Activated naive CD8-positive, alpha-beta T cell (primary cell): ENCODE measurements around the gene IL11RA.
A peak's percentile ranks its signal among the peaks of the same experiment; 100 is the strongest.

Source experiments
- H3K27ac Mint-ChIP-seq: one replicate; pipeline ENCODE4 v1.8.0; 2021; ENCODE audit warnings: mixed read lengths
- H3K27me3 Mint-ChIP-seq: one replicate; pipeline ENCODE4 v1.8.0; 2021; ENCODE audit warnings: mixed read lengths
- H3K36me3 Mint-ChIP-seq: one replicate; pipeline ENCODE4 v1.8.0; 2021; ENCODE audit warnings: mixed read lengths
- H3K4me1 Mint-ChIP-seq: one replicate; pipeline ENCODE4 v1.8.0; 2021; ENCODE audit warnings: low read depth, mixed read lengths
- H3K4me3 Mint-ChIP-seq: one replicate; pipeline ENCODE4 v1.8.0; 2021; ENCODE audit warnings: mild to moderate bottlenecking, mixed read lengths
- H3K9me3 Mint-ChIP-seq: one replicate; pipeline ENCODE4 v1.8.0; 2021; ENCODE audit warnings: low read depth, mixed read lengths

Gene IL11RA

GRCh38 chr9:34658461-34658860 lies 6.5 kb downstream of the IL11RA start:
- Mint-ChIP-seq H3K9me3 (no peaks in the 10 kb centered on the region), H3K4me3 (no peak overlapping the region), H3K27me3 (no peaks in the 10 kb centered on the region), H3K4me1 (peaks cover 32% of the 10 kb centered on the region), H3K36me3 (peaks cover 6% of the 10 kb centered on the region), H3K27ac (no peak overlapping the region)

- Mint-ChIP-seq H3K9me3 (no peaks in the 10 kb centered on the region), H3K36me3 (peaks cover 6% of the 10 kb centered on the region), H3K27me3 (no peaks in the 10 kb centered on the region), H3K4me1 (peaks cover 42% of the 10 kb centered on the region), H3K27ac (no peak overlapping the region), H3K4me3 (no peak overlapping the region)
These were observed 7.7 kb downstream of the IL11RA start for GRCh38 chr9:34659592-34660253.

DNA sequence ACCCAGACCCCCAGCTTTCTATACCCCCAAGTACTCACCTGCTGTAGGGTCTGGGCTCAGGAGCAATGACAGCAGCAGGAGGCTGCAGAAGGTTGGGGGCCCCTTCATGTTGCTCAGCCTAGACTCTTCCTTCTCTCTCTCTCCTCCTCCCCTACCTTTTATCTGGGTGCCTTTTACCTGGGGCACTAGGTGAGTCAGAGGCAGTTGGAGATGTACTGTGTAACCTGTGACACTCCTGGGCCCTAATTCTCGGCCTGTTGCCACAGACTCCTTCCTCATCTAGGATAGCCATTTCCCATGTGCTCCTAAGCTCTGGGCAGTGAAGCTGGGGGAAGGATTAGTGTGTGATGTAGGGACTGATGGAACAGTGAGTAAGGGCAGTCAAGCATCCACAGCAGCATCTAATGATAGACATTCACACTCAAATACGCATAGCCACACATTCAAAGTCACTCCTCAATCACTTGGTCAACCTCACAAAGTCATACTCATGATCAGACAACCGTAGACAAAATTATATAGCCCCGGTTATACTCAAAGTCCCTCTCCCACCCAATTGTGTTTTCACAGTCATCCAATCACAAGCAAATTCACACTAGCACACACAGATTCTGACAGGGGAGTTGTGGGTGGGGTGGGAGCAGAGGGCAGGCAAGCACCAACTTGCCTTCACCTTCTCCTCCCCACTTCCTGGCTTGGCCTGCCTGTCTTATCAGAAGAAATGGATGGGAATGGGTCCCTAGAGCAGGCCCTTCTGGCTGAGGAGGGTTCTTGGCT lies 10.7 kb downstream of the IL11RA start, which contains the start of gene CCL27:
Gene CCL27 (minus strand): TSS at position 132 of the 777 bp plus-strand sequence. CDS start 24 bp downstream, at position 108.
- peak within 1 kb of the TSS; percentile 25 for H3K4me3 Mint-ChIP-seq
- peaks cover 6% of the 10 kb centered on the region for H3K36me3 Mint-ChIP-seq
- H3K4me1 Mint-ChIP-seq = peaks cover 47% of the 10 kb centered on the region
- peak within 1 kb of the TSS; percentile 87 for H3K27ac Mint-ChIP-seq
- no peaks in the 10 kb centered on the region for H3K27me3 Mint-ChIP-seq
- no peaks in the 10 kb centered on the region for H3K9me3 Mint-ChIP-seq

- Mint-ChIP-seq H3K9me3 (no peaks in the 10 kb centered on the region), H3K27me3 (no peaks in the 10 kb centered on the region), H3K36me3 (peaks cover 6% of the 10 kb centered on the region), H3K4me3 (peak overlapping the region; percentile 25), H3K27ac (peak overlapping the region; percentile 87), H3K4me1 (peaks cover 47% of the 10 kb centered on the region)
These were observed 11.3 kb downstream of the IL11RA start for GRCh38 chr9:34663303-34663605.

DNA sequence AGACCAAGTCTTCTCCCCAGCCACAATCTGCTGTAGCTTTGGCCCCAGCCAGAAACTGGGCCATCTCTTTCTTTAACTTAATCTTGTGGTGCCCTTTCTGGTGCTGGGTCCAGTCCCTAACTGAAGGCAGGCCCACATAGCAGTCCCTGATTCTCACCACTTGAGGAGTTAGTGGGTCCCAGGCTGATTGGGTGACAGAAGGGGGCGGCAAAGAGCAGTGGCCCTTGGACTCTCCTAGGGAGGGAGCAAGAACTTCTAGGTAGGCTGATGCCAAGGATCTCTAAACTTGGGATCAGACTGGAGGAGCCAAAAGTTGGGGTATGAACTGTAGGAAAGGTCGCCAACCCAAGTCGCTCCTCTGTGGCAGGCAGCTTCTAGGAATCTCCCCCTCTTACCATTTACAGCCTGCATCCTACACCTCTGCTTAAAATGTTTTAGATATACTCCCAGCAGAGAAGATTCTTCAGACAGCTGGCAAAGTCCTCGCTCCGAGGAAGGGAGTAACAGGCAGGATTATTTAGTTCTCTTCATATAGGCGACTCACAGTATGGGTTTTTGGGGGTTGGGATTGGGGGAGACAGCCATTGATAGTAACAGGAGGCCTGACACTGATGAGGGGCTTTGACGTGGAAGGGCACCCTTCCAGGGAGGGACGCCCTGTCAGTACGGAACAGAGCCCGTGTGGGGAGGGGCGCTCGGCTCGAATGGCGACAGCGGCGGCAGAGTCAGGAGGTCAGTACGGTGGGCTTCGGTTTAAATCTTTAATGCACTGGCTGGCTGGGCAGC lies 12.5 kb downstream of the IL11RA start:
- H3K4me3 Mint-ChIP-seq = peak overlapping the region; percentile 91
- peaks cover 47% of the 10 kb centered on the region for H3K4me1 Mint-ChIP-seq
- H3K9me3 Mint-ChIP-seq = peaks cover 5% of the 10 kb centered on the region
- no peaks in the 10 kb centered on the region for H3K27me3 Mint-ChIP-seq
- peak overlapping the region; percentile 87 for H3K27ac Mint-ChIP-seq
- H3K36me3 Mint-ChIP-seq = peaks cover 9% of the 10 kb centered on the region

GRCh38 chr9:34665067-34665380 lies 13.0 kb downstream of the IL11RA start:
- Mint-ChIP-seq H3K36me3 (peaks cover 13% of the 10 kb centered on the region), H3K4me3 (peak overlapping the region; percentile 91), H3K27ac (no peak overlapping the region), H3K9me3 (peaks cover 5% of the 10 kb centered on the region), H3K4me1 (peaks cover 47% of the 10 kb centered on the region), H3K27me3 (no peaks in the 10 kb centered on the region)

DNA sequence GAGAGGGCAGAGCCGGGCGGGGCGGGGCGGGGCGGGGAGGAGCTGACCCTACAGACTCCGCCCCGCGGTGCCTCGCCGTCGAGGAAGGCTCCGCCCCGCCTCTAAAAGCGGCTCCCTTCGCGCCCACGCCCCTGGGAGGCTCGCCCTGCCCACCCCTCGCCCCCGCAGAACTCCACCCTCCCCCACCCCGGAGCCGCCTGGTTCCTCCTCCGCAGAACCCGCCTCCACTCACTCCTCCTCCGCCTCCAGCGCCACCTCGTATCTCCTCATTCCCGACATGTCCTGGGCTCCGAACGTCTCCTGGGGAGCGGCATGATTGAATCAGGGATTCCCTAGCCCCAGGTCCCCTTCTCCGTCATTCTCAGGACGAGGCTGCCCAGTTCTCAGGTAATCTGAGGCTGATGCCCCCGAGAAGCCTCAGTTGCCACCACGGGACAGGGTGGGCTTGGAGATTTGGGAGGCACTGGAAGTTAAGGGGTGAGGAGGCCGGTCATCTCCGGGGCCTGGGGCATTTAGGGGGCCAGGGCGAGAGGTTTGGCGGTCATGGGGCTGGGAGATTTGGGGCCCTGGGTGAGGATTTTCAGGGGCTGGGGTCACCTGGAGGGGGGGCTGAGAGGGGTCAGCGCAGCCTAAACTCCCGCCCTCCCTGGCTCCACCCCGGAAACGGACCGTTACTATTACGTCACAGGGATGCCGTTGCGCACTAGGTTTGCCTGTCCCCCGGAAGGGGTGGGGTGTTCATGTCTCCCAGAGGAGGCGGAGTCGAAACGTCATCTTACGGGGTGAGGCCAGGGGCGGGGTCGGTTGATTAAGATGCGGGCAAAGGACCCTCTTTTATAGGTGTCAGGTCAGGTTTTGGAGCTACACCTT lies 13.6 kb downstream of the IL11RA start:
- H3K27ac Mint-ChIP-seq = peak overlapping the region; percentile 70
- peak overlapping the region; percentile 91 for H3K4me3 Mint-ChIP-seq
- peaks cover 9% of the 10 kb centered on the region for H3K9me3 Mint-ChIP-seq
- H3K4me1 Mint-ChIP-seq = peaks cover 45% of the 10 kb centered on the region
- no peaks in the 10 kb centered on the region for H3K27me3 Mint-ChIP-seq
- peaks cover 14% of the 10 kb centered on the region for H3K36me3 Mint-ChIP-seq

DNA sequence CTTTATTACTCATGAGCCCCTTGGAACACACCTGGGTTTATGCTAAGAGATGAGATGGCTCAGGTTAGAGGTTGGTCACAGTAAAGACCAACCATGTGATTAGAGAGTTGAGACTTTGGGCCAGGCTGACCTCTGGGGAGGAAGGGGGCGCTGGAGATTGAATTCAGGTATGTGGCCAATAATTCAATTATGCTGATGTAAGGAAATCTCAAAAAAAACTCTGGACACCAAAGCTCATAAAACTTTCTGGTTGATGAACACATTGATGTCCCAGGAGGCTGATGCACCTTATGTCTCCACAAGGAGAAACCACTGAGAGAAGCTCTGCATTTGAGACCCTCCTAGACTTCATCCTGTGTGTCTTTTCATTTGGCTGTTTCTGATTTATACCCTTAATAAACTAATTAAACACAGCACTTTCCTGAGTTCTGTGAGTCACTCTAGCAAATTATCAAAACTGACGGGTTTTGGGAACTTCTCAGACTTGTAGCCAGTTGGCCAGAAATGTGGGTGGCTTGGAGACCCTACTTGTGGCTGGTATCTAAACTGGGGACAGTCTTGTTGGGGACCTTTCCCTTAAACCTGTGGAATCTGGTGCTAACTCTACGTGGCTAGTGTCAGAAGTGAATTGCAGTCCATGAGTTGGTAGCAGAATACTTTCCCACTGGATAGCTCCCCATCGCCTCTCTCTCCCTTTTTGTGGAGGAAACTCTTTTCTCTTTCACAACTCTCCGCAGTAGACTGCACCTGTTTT lies 18.0 kb downstream of the IL11RA start:
- H3K27me3 Mint-ChIP-seq = no peaks in the 10 kb centered on the region
- peaks cover 9% of the 10 kb centered on the region for H3K9me3 Mint-ChIP-seq
- no peak overlapping the region for H3K4me3 Mint-ChIP-seq
- peaks cover 10% of the 10 kb centered on the region for H3K4me1 Mint-ChIP-seq
- no peak overlapping the region for H3K27ac Mint-ChIP-seq
- peaks cover 11% of the 10 kb centered on the region for H3K36me3 Mint-ChIP-seq

- no peak overlapping the region for H3K27ac Mint-ChIP-seq
- peaks cover 4% of the 10 kb centered on the region for H3K4me1 Mint-ChIP-seq
- peaks cover 11% of the 10 kb centered on the region for H3K36me3 Mint-ChIP-seq
- no peak overlapping the region for H3K4me3 Mint-ChIP-seq
- H3K27me3 Mint-ChIP-seq = no peaks in the 10 kb centered on the region
- peaks cover 9% of the 10 kb centered on the region for H3K9me3 Mint-ChIP-seq
These were observed 19.3 kb downstream of the IL11RA start for GRCh38 chr9:34671307-34671706.

DNA sequence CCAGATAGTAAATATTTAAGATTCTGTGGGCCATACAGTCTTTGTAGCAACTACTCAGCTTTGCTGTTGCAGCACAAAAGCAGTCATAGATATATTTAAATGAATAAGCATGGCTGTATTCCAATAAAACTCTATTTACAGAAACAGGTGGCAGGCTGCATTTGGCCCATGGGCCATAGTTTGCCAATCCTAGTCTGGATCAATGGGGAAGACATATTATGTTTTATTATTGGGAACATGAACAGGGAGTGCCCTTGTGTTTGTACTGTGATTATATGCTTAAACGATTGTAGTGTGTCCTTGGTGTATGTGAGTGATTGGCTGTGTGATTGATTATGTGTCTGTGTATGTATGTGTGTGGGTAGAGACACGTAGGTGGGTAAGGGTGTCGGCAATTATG lies 22.5 kb downstream of the IL11RA start:
- H3K4me1 Mint-ChIP-seq = peaks cover 3% of the 10 kb centered on the region
- H3K9me3 Mint-ChIP-seq = peaks cover 4% of the 10 kb centered on the region
- H3K27ac Mint-ChIP-seq = no peak overlapping the region
- peaks cover 7% of the 10 kb centered on the region for H3K36me3 Mint-ChIP-seq
- H3K4me3 Mint-ChIP-seq = no peak overlapping the region
- H3K27me3 Mint-ChIP-seq = no peaks in the 10 kb centered on the region

DNA sequence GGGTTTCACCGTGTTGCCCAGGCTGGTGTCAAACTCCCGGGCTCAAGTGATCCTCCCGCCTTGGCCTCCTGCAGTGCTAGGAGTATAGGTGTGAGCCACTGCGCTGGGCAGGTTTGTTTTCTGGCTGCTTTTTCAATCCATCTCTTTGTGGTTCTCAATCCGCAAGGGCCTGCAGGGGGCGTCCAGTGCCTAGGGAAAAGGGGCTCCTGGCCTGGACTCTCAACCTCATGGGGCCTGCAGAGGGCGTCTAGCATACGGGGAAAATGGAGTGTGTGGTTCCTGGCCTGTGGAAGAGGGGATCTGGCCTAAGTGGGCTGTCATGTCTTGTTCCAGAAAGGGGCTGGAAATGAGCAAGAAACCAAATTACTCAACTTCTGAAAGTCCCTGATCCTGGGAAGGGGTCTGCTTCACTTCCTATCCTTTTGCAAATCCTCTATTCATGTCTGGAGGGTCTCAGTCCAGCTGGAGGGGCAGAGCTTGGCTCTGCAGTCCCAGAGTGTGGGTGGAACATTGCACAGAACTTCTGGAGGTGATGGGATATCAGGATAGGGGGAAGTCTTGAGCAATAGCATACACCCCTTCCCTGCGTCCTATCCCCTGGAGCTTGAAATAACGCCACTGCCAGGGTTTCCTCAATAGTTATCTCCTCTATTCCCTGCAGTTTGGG lies 23.2 kb downstream of the IL11RA start:
- H3K9me3 Mint-ChIP-seq = peaks cover 4% of the 10 kb centered on the region
- H3K4me1 Mint-ChIP-seq = peaks cover 3% of the 10 kb centered on the region
- no peak overlapping the region for H3K4me3 Mint-ChIP-seq
- H3K27ac Mint-ChIP-seq = no peak overlapping the region
- H3K27me3 Mint-ChIP-seq = no peaks in the 10 kb centered on the region
- H3K36me3 Mint-ChIP-seq = peaks cover 3% of the 10 kb centered on the region

GRCh38 chr9:34675869-34676268 lies 23.9 kb downstream of the IL11RA start:
- Mint-ChIP-seq H3K4me3 (no peak overlapping the region), H3K27me3 (no peaks in the 10 kb centered on the region), H3K9me3 (no peaks in the 10 kb centered on the region), H3K27ac (no peak overlapping the region), H3K4me1 (peaks cover 3% of the 10 kb centered on the region), H3K36me3 (peaks cover 2% of the 10 kb centered on the region)

GRCh38 chr9:34684145-34684544 lies 32.2 kb downstream of the IL11RA start:
- Mint-ChIP-seq H3K27ac (no peak overlapping the region), H3K4me1 (no peaks in the 10 kb centered on the region), H3K27me3 (no peaks in the 10 kb centered on the region), H3K9me3 (no peaks in the 10 kb centered on the region), H3K36me3 (peaks cover 7% of the 10 kb centered on the region), H3K4me3 (no peak overlapping the region)
